Stimulated activated CD4-positive, alpha-beta T cell treated with anti-CD3 and anti-CD28 coated beads, Interleukin-4, amount 100 ng/mL, for 1 hour (primary cell): ENCODE results near the gene MRPL48.

ENCODE experiments used
- DNase-seq: peaks from one replicate; pipeline ENCODE4 v3.0.0-alpha.2; 2020

The MRPL48 gene

DNA sequence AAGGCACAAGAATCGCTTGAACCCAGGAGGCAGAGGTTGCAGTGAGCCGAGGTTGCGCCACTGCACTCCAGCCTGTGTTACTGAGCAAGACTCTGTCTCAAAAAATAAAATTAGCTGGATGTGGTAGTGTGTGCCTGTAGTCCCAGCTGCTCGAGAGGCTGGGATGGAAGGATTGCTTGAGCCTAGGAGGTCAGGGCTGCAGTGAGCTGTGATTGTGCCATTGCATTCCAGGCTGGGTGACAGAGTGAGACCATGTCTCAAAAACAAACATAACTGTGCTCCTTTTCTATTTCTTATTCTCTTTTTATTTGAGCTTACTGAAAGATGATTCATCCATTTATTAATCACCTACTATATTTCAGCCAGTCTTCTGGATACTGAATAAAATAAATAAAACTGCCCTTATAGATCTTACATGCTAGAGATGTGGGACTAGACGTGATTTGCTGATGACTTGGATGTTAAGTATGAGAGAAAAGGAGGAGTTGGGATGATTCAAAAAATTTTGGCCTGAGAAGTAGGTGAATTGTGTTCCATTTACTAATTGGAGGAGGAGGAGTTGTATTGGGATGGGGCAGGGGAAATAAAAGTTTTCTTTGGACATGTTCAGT, 107.2 kb downstream of the MRPL48 start:
- no peak for DNase-seq

- no peak for DNase-seq
These were observed 114.6 kb downstream of the MRPL48 start for GRCh38 chr11:73902303-73902702.

GRCh38 chr11:73907191-73907590, 119.5 kb downstream of the MRPL48 start:
- DNase-seq, result no peak

GRCh38 chr11:73912026-73912425, 124.4 kb downstream of the MRPL48 start:
- no peak for DNase-seq

DNA sequence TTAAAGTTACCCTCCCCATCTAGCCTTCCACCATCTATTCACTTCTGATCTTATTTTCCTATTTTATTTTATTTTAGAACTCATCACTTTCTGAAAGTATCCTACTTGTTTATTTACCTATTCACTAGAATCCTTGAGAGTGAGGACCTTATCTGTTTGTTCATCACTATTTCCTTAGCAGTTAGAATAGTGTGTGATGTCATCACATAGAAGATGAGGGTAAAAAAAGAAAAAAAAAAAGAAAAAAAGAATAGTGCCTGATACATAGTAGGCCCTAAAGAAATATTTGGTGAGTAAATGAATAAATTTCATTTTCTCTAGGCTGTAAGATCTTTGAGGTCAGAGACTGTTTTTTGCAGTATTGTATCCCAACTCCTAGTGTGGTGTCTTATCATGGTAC, 125.8 kb downstream of the MRPL48 start:
- no peak for DNase-seq

DNA sequence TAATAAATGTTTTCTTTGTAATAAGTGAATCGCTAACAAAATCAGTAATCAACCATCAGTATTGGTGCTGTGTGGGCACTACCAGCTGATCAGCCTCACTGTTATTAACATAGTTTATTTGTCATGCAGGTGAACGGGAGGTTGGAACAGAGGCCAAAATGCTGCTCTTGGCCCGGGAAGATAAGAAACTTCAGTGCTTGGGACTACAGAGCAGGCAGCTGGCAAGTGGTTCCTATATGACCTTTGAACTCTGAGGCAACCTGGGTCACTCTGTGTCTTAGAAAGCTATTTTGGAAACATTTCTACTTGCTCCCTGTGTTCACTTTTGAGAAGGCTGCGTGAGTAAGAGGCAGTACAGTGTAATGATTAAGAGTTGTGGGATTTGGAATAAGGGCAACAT, 126.6 kb downstream of the MRPL48 start:
- DNase-seq, result no peak
